ENCODE measurements around the gene CENPV.
"Not testable (repeated sequence)": the region's sequence is repeated elsewhere in the genome, so short reads cannot be mapped to it uniquely, and the experiment has no call there.

Gene CENPV

GRCh38 chr17:16329519-16330271, 23.6 kb downstream of the CENPV start:
- Histone ChIP-seq H3K27ac (ENCODE audit: low read length) (no peak overlapping the region), H3K9ac (ENCODE audit: low read length) (no peak overlapping the region), H3K36me3 (ENCODE audit: control insufficient read depth, low read depth, low read length) (peaks cover 15% of the 10 kb centered on the region), H3K9me3 (ENCODE audit: control insufficient read depth, low read depth, low read length) (no peaks in the 10 kb centered on the region), H3K27me3 (ENCODE audit: control insufficient read depth, insufficient read depth, low read length) (no peaks in the 10 kb centered on the region), H3K4me3 (ENCODE audit: low read length) (no peak overlapping the region), H3K4me1 (ENCODE audit: control insufficient read depth, low read depth, low read length) (no peaks in the 10 kb centered on the region)

GRCh38 chr17:16328997-16329396, 24.3 kb downstream of the CENPV start:
- Histone ChIP-seq H3K9me3 (ENCODE audit: control insufficient read depth, low read depth, low read length) (no peaks in the 10 kb centered on the region), H3K4me1 (ENCODE audit: control insufficient read depth, low read depth, low read length) (no peaks in the 10 kb centered on the region), H3K27me3 (ENCODE audit: control insufficient read depth, insufficient read depth, low read length) (no peaks in the 10 kb centered on the region), H3K36me3 (ENCODE audit: control insufficient read depth, low read depth, low read length) (peaks cover 15% of the 10 kb centered on the region), H3K27ac (ENCODE audit: low read length) (no peak overlapping the region), H3K9ac (ENCODE audit: low read length) (no peak overlapping the region), H3K4me3 (ENCODE audit: low read length) (no peak overlapping the region)

DNA sequence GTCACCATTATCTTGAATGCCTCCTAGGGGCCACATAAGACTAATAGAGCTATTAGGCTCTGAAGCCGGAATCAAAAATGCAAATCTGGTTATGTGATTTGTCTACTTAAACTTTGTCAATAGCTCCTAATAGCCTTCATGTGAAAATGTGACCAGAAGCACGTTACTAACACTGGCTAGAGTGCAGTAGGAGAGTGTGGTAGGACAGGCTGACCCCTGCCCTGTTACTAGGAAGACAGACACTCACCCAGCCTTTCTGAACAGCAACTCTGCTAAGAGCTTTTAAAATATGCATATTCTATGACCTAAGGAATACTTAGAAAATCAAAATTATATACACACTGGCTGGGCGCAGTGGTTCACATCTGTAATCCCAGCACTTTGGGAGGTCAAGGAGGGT, 26.3 kb downstream of the CENPV start:
- no peaks in the 10 kb centered on the region for H3K4me1 ChIP-seq (ENCODE audit: control insufficient read depth, low read depth, low read length)
- H3K4me3 ChIP-seq (ENCODE audit: low read length): no peak overlapping the region
- peaks cover 15% of the 10 kb centered on the region for H3K36me3 ChIP-seq (ENCODE audit: control insufficient read depth, low read depth, low read length)
- no peak overlapping the region for H3K9ac ChIP-seq (ENCODE audit: low read length)
- no peaks in the 10 kb centered on the region for H3K27me3 ChIP-seq (ENCODE audit: control insufficient read depth, insufficient read depth, low read length)
- H3K27ac ChIP-seq (ENCODE audit: low read length): no peak overlapping the region
- no peaks in the 10 kb centered on the region for H3K9me3 ChIP-seq (ENCODE audit: control insufficient read depth, low read depth, low read length)

- no peak overlapping the region for H3K9ac ChIP-seq (ENCODE audit: low read length)
- no peaks in the 10 kb centered on the region for H3K4me1 ChIP-seq (ENCODE audit: control insufficient read depth, low read depth, low read length)
- H3K36me3 ChIP-seq (ENCODE audit: control insufficient read depth, low read depth, low read length): peaks cover 15% of the 10 kb centered on the region
- H3K27ac ChIP-seq (ENCODE audit: low read length): no peak overlapping the region
- H3K9me3 ChIP-seq (ENCODE audit: control insufficient read depth, low read depth, low read length): no peaks in the 10 kb centered on the region
- no peak overlapping the region for H3K4me3 ChIP-seq (ENCODE audit: low read length)
- H3K27me3 ChIP-seq (ENCODE audit: control insufficient read depth, insufficient read depth, low read length): no peaks in the 10 kb centered on the region
Measured at GRCh38 chr17:16325964-16326363, 27.3 kb downstream of the CENPV start.

GRCh38 chr17:16322636-16323035, 30.6 kb downstream of the CENPV start:
- Histone ChIP-seq H3K36me3 (ENCODE audit: control insufficient read depth, low read depth, low read length) (peaks cover 15% of the 10 kb centered on the region), H3K27ac (ENCODE audit: low read length) (no peak overlapping the region), H3K9ac (ENCODE audit: low read length) (no peak overlapping the region), H3K27me3 (ENCODE audit: control insufficient read depth, insufficient read depth, low read length) (no peaks in the 10 kb centered on the region), H3K9me3 (ENCODE audit: control insufficient read depth, low read depth, low read length) (no peaks in the 10 kb centered on the region), H3K4me1 (ENCODE audit: control insufficient read depth, low read depth, low read length) (no peaks in the 10 kb centered on the region), H3K4me3 (ENCODE audit: low read length) (no peak overlapping the region)

- Histone ChIP-seq H3K27ac (ENCODE audit: low read length) (no peak overlapping the region), H3K9me3 (ENCODE audit: control insufficient read depth, low read depth, low read length) (no peaks in the 10 kb centered on the region), H3K9ac (ENCODE audit: low read length) (no peak overlapping the region), H3K27me3 (ENCODE audit: control insufficient read depth, insufficient read depth, low read length) (no peaks in the 10 kb centered on the region), H3K36me3 (ENCODE audit: control insufficient read depth, low read depth, low read length) (peaks cover 3% of the 10 kb centered on the region), H3K4me1 (ENCODE audit: control insufficient read depth, low read depth, low read length) (no peaks in the 10 kb centered on the region), H3K4me3 (ENCODE audit: low read length) (no peak overlapping the region)
Measured at GRCh38 chr17:16319969-16320368, 33.3 kb downstream of the CENPV start.

GRCh38 chr17:16314859-16315258, 38.4 kb downstream of the CENPV start:
- Histone ChIP-seq H3K36me3 (ENCODE audit: control insufficient read depth, low read depth, low read length) (peaks cover 3% of the 10 kb centered on the region), H3K4me1 (ENCODE audit: control insufficient read depth, low read depth, low read length) (no peaks in the 10 kb centered on the region), H3K9me3 (ENCODE audit: control insufficient read depth, low read depth, low read length) (no peaks in the 10 kb centered on the region), H3K4me3 (ENCODE audit: low read length) (no peak overlapping the region), H3K9ac (ENCODE audit: low read length) (no peak overlapping the region), H3K27ac (ENCODE audit: low read length) (no peak overlapping the region), H3K27me3 (ENCODE audit: control insufficient read depth, insufficient read depth, low read length) (no peaks in the 10 kb centered on the region)

GRCh38 chr17:16314189-16314588, 39.1 kb downstream of the CENPV start:
- Histone ChIP-seq H3K27ac (ENCODE audit: low read length) (no peak overlapping the region), H3K9ac (ENCODE audit: low read length) (no peak overlapping the region), H3K27me3 (ENCODE audit: control insufficient read depth, insufficient read depth, low read length) (no peaks in the 10 kb centered on the region), H3K4me3 (ENCODE audit: low read length) (no peak overlapping the region), H3K9me3 (ENCODE audit: control insufficient read depth, low read depth, low read length) (no peaks in the 10 kb centered on the region), H3K36me3 (ENCODE audit: control insufficient read depth, low read depth, low read length) (peaks cover 3% of the 10 kb centered on the region), H3K4me1 (ENCODE audit: control insufficient read depth, low read depth, low read length) (no peaks in the 10 kb centered on the region)

- Histone ChIP-seq H3K27me3 (ENCODE audit: control insufficient read depth, insufficient read depth, low read length) (no peaks in the 10 kb centered on the region), H3K36me3 (ENCODE audit: control insufficient read depth, low read depth, low read length) (peaks cover 3% of the 10 kb centered on the region), H3K9ac (ENCODE audit: low read length) (no peak overlapping the region), H3K4me1 (ENCODE audit: control insufficient read depth, low read depth, low read length) (no peaks in the 10 kb centered on the region), H3K9me3 (ENCODE audit: control insufficient read depth, low read depth, low read length) (no peaks in the 10 kb centered on the region), H3K27ac (ENCODE audit: low read length) (no peak overlapping the region), H3K4me3 (ENCODE audit: low read length) (no peak overlapping the region)
Measured at GRCh38 chr17:16313139-16314090, 39.9 kb downstream of the CENPV start.

DNA sequence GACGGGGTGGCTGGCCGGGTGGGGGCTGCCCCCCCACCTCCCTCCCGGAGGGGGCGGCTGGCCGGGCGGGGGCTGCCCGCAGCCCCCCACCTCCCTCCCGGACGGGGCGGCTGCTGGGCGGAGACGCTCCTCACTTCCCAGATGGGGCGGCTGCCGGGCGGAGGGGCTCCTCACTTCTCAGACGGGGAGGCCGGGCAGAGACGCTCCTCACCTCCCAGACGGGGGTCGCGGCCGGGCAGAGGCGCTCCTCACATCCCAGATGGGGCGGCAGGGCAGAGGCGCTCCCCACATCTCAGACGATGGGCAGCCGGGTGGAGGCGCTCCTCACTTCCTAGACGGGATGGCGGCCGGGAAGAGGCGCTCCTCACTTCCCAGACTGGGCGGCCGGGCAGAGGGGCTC, 41.2 kb downstream of the CENPV start:
- H3K9me3 ChIP-seq (ENCODE audit: control insufficient read depth, low read depth, low read length); H3K27me3 ChIP-seq (ENCODE audit: control insufficient read depth, insufficient read depth, low read length); H3K4me3 ChIP-seq (ENCODE audit: low read length); H3K9ac ChIP-seq (ENCODE audit: low read length); H3K36me3 ChIP-seq (ENCODE audit: control insufficient read depth, low read depth, low read length); H3K4me1 ChIP-seq (ENCODE audit: control insufficient read depth, low read depth, low read length); H3K27ac ChIP-seq (ENCODE audit: low read length): not testable (repeated sequence)

DNA sequence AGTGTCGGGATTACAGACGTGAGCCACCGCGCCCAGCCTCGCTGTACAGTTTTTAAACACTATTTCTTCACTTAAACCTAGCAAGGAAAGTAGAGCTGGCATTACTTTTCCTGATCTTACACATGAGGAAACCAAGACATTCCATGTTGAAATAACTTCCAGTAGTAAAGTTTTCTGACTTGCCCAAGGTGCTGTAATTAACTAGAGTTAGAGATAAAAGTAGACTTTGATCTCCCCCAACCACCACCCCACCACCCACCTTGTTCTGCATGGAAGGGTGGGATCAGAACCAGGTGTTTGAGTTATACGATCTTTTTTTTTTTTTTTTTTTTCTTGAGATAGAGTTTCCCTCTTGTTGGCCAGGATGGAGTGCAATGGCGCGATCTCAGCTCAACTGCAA, 47.1 kb downstream of the CENPV start:
- Histone ChIP-seq H3K27ac (ENCODE audit: low read length) (no peak overlapping the region), H3K9ac (ENCODE audit: low read length) (no peak overlapping the region), H3K27me3 (ENCODE audit: control insufficient read depth, insufficient read depth, low read length) (no peaks in the 10 kb centered on the region), H3K36me3 (ENCODE audit: control insufficient read depth, low read depth, low read length) (peaks cover 3% of the 10 kb centered on the region), H3K4me1 (ENCODE audit: control insufficient read depth, low read depth, low read length) (no peaks in the 10 kb centered on the region), H3K9me3 (ENCODE audit: control insufficient read depth, low read depth, low read length) (no peaks in the 10 kb centered on the region), H3K4me3 (ENCODE audit: low read length) (no peak overlapping the region)
